Effector CD8-positive, alpha-beta T cell (primary cell): Measurements from ENCODE around the gene TBL1XR1.
"Not testable (repeated sequence)": the region's sequence is repeated elsewhere in the genome, so short reads cannot be mapped to it uniquely, and the experiment has no call there.

ENCODE experiments used
- DNase-seq: peaks from one replicate; lab custom pipeline; 2025; lab: John Stamatoyannopoulos, UW

TBL1XR1 gene

DNA sequence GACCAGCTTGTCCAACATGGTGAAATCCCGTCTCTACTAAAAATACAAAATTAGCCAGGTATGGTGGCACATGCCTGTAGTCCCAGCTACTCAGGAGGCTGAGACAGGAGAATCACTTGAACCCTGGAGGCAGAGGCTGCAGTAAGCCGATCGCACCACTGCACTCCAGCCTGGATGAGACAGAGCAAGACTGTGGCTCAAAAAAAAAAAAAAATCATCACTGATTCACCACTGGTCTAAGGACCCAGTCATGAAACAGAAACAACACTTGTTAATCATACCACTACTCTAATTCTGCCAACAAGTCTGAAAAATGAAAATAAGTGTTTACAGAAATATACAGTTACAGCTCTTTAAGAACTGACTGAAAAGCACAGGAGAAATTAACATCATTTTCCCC lies 12.7 kb downstream of the TBL1XR1 start:
- not testable (repeated sequence) for DNase-seq

DNA sequence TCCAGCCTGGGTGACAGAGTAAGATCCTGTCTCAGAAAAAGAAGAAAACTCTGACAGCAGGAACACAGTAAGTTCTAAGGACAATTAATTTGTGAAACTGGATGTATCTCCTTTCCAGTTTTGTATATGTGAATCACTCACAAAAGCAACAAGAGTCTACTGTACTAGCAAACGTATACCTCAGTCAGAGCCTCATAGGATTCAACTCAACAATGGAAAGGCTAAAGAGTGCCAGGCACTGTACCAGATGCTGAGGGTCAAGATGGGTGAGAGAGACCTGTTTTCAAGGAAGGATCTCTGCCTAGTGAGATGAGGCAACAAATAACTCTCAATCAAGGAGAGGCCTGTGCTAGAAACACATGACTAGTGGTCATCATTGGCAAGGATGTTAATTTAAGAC lies 14.9 kb downstream of the TBL1XR1 start:
- no peak for DNase-seq

DNA sequence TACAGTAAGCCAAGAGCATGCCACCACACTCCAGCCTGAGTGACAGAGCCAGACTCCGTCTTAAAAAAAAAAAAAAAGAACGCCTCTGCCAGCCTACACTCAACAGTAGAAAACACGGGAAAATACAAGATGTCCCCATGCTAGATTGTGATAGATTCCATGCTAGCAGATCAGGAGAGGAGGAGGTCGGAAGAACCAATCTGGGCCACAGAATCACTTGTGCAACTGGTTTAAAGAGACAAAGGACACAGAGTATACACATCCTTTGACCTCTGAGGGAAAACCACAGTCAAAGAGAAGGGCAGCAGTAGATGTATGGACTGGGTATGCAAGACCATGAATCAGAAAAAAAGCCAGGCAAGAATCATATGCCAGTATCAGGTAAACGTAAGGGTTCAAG lies 15.9 kb downstream of the TBL1XR1 start:
- no peak for DNase-seq

DNA sequence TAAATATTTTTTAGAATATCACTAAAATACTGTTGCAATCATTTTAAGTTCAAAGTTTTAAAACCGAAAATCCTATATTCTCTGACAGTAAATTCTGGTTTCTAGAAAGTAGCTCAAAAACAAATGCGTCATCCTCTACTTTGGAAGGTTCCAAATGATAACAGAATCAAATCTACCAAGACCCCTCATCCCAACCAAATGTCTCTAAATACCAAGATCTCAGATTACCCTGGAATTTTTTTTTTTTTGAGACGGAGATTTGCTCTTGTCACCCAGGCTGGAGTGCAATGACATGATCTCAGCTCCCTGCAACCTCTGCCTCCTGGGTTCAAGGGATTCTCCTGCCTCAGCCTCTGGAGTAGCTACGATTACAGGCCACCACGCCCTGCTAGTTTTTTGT lies 16.8 kb downstream of the TBL1XR1 start:
- DNase-seq = no peak

DNA sequence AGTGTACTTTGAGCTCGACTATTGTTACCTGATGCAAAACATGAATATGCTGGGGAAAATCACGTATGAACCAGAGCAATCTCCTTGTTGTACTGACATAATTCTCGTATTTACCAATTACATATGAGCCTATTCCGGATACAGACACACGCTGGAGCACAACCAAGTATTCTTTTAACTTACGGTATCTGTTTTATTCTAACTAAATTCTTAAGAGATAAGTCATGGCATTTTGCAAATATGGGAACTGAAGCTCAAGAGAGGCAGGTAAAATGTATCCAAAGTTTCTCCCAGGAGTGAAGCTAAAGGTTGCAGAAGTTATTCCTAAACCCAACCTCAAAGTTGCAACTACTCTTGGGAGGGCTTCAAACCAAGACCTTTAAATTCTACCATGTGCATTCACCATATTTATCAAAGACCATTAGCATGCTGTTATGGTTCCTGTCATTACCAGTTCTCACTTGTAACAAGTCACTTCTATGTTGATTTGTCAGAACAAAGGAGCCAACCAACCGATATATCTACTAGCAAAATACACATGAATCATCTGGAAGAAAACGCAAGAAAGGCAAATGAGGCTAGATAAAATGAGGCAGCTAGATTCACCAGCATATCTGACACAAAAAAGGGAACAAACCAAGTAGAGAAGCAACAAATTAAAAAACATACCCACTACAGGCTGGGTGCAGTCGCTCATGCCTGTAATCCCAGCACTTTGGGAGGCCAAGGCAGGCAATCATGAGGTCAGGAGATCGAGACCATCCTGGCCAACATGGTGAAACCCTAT lies 17.8 kb downstream of the TBL1XR1 start:
- no peak for DNase-seq

DNA sequence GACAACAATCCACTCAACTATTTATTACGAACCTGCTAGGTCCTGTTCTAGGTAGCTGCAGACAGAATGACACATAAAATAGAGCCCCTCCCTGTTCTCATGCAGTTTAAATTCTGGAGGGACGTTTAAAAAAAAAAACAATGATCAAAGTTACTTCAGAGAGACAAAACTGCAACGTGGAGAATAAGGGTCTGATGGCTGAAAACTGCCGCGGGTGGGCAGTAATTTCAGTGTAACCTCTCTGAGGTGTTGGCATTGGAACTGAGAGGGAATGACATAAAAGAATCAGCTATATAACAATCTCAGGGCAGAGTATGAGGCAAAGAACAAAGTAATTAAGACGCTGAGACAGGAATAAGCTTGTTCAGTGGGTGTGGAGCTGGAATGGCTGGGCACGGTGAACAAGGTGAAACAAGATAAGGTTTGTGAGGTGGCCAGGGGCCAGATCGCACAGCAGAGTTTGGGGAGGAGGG lies 19.5 kb downstream of the TBL1XR1 start:
- no peak for DNase-seq

DNA sequence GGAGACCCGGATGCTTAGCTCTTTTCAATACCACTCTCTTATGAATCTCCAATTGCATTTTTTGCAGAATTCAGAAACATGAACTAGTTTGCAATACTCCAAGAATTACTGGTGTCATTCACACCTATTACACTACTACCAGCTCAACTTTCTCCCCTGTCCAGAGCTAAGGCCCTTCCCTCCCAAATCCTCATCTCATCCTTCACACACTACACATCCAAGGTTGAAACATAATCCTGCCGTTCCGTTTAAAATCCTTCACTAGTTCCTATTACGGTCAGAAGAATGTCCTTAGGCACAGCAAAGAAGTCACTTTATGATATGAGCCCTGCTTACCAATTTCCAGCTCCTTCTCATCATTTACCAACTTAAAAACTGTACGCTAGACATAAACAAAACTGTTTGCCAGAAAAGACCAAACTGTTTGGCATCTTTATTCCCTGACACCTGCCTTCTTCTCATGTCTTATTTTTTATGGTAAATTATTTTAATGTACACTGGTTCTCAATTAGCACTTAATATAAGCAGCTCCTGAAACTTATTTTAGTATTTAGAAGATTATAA lies 22.6 kb downstream of the TBL1XR1 start:
- no peak for DNase-seq

DNA sequence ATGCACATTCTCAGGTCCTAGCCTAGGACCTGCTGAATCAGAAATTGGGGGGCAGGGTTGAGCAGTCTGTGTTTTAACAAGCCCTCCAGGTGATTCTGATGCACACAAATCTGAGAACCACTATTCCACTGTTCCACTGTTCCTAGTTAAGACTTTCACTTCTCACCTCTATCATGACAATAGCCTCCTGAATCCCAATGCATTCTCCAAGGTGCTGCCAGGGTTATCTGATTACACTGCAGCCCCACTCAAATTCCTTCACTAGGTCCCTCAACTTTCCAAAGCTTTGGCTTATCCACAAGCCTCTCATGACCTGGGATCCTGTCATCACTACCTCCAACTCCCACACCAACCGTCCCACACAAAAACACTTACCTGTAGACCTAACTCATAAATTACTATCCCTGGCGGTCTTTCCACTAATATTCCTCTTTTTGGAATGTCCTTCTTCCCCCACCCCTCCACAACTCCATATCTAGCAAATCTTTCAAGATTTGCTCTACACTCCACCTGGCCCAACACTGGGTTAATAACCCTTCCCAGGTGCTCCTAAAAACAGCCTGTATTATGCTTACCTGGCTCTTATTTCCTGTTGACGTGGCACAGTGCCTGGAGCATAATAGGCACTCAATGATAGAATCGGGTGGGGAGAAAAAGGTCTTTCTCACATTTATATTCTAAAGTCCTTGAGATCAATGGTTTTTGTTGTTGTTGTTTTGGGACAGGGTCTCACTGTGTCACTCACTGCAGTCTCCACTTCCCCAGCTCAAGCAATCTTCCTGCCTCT lies 27.2 kb downstream of the TBL1XR1 start:
- DNase-seq = no peak

DNA sequence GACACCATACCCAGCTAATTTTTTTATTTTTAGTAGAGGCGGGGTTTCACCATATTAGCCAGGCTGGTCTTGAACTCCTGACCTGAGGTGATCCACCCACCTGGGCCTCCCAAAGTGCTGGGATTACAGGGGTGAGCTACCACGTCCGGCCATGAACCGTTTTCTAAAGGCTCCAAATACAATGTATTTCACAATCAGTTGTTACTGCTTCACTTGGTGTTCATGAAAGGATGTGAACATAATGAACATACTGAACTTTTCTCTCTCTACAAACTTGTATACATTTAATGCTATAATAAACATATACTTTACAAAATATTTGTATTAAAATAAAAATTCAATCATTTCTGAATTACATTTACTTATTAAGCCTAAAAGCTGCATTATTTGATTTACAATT lies 28.9 kb downstream of the TBL1XR1 start:
- no peak for DNase-seq

DNA sequence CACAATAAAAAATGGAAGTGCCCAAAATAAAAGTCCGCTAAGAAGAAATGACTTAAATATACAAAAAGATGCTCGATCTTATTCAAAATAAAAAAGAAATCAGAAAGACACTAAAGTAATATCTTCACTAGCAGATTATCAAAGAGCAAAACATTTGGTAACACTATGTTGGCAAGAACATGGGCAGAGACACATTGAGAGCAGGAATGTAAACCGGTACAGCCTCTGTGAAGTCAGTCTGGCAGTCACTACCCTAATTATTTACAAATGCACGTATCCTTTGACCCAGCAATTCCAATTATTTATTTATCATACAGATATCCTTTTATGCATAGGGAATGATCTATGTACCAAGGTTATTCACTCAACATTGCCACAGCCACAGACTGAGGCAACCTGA lies 34.5 kb downstream of the TBL1XR1 start:
- DNase-seq = no peak

DNA sequence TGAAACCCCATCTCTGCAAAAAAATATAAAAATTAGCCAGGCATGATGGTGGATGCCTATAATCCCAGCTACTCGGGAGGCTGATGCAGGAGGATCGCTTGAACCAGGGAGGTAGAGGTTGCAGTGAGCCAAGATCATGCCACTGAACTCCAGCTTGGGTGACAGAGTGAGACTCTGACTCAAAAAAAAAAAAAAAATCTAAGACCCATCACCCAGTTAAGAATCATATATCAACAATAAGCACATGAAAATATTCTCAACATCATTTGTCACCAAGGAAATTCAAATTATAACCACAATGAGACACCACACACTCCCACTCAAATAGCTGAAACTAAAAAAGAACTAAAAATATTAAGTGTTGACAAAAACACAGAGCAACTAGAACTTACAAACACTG lies 35.7 kb downstream of the TBL1XR1 start:
- DNase-seq = not testable (repeated sequence)

DNA sequence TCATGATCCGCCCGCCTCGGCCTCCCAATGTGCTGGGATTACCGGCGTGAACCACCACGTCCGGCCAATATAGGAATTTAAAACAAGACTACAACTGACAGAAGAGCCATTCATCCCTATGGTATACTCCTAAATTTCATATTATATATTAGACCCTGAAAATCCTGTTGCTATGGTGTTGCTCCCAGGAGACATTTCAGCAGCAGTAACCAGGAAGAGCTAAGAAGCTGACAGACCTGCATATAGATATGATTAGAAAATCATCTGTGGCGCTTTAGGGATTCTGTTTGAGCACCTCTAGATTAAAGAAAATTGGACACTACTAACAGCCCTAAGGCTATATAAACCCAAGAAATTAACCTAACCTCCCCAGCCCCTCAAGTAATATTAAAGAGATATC lies 38.8 kb downstream of the TBL1XR1 start:
- no peak for DNase-seq

DNA sequence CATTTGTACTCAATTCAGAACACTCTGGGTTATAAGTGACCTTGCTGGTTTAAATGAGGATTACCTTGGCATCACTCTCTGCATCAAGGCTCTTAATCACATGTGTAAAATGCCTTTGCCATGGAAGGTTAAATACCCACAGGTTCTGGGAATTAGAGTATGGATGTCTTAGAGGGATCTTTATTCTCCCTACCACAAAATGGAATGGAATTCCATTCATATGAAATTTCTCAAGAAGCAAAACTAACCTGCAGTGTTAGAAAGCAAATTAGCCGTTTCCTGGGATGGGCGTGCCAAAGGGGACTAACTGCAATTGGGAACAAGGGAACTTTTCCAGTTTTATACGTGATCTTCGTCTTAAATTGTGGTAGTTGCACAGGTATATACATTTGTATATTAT lies 39.8 kb downstream of the TBL1XR1 start:
- no peak for DNase-seq

DNA sequence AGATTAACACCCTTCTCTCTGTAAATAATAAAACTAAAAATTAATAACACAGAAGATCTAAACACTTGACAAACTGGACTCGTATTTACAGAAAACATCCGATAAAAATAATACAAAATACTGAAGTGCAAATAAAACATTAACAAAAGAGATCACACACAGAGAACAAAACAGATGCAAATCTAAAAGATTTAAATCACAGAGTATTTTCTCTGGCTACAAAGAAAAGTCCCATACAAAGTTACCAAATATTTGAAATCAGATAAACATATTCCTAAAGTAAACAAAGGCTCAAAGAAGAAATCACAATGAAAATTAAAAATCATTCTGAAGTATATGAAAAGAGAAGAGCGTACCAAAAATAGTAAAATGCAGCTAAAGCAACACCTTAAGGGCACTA lies 42.5 kb downstream of the TBL1XR1 start:
- DNase-seq = no peak

DNA sequence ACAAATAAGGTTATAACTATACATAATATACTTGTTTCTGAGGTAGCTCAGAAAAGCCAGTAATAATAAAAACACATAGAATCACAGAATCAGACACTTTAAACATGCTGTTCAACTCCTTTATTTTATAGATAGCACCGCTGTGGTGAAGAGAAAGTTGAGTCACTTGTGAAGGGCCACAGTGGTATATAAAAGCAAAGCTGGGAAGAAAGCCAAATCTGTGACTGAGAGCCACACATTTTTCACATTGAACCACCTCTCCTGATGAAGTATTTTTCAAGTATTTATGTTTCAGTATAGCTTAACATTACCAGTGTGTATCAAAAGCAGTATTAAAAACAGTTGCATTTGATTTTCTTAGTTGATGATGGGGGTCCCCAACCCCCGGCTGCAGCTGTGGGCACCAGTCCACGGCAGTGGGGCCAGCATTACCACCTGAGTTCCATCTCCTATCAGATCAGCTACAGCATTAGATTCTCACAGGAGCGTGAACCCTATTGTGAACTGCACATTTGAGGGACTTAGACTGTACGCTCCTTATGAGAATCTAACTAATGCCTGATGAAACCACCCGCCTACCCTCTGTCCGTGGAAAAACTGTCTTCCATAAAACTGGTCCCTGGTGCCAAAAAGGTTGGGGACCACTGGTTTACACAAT lies 46.2 kb downstream of the TBL1XR1 start:
- no peak for DNase-seq

DNA sequence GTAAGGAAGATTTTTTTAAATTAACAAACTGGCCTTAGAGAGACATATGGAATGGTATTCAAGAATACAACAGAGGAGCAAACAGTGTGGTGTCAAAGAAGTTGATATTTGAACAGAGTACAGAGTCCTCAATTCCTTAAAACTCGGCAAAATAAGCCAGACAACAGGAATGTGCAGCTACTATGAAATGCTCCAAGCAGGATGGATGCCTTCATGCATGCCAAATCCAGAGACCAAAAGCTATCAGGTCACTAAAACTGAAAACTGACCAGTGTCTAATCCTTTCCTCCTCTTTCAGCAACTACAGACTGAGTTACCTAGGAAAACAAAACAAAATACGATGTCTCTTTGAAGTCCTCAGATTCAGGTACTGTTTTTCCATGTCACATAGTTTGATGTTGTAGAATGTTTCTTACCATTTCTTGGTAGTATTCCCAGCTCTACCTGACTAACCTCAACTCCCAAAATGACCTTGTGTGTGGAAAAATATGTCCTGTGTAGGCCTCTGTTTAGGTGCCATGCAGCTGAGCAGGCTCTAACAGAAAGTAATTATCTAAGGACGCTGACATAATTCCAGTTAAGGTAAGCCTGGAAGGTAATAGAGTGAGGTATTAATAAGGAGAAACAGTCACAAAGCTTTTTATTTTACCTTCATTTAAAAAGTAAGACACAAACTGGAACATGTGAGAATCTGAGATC lies 46.9 kb downstream of the TBL1XR1 start:
- no peak for DNase-seq

DNA sequence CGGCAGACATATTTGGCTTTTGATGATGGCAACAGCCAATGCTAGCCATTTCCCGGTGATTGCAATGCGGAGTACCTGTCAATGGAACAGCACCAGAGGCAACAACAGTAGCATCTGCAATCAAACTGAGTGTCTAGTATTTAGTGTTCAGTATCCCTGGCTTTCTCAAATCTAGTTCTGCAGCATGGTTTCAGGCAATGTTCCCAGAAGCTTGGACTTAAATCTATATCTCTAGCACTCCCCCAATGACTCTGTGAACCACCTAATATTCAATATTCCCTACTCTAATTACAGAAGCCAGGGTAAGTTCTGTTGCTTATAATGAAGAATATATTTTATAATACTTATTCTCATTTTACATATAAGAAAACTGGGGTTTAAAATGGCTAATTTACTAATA lies 48.2 kb downstream of the TBL1XR1 start:
- DNase-seq = no peak

DNA sequence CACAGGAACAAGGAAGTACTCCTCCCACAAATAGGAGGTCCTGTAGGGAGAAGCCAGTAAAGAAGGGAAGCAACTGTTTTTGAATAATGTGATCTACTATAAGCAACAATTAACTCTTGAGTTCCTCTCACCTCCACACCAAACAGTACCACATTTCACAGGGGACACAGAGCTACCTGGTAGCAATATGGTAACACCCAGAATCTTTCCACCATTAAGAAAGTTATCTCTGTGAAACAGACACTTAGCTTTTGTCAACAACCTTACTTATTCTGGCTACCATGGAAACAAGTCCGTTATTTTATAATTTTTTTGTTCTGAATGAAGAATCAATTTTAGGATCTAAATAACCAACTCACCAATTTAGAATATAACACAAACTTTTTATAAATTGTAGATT lies 49.5 kb downstream of the TBL1XR1 start:
- DNase-seq = no peak

DNA sequence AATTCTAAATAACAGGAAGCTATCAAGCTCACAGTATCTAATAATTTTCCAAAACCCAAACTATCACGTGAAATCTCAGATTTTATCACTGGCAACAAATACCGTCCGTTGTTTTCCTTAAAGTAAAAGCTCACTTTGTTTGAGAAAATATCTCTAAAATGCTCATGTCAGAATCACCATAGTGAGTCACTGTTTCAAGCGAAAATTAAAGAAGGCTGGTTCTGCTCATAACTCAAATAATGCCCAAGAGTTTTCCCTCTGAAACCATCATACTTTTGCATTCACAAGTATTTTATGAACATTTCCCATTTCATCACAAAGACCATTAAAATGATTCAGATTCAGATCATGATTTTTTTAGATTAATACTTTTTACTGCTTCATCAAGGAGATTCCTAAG lies 50.6 kb downstream of the TBL1XR1 start:
- DNase-seq = no peak

DNA sequence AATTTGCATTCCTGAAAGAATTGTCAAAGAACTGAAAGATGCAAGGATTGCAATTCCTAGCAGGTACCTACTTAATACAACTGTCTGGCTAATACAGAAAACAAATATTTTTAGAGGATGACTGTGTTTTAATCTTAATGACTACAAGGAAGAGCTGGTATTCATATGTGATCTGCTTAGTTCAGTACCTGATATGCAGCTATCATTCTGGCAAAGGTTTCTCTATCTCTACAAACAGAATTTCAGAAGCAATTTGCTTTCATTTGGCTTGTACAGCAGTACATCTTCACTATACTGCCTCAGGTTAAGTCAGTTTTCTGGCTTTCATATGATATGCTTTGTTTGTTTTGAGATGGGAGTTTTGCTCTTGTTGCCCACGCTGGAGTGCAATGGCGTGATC lies 51.3 kb downstream of the TBL1XR1 start:
- no peak for DNase-seq

DNA sequence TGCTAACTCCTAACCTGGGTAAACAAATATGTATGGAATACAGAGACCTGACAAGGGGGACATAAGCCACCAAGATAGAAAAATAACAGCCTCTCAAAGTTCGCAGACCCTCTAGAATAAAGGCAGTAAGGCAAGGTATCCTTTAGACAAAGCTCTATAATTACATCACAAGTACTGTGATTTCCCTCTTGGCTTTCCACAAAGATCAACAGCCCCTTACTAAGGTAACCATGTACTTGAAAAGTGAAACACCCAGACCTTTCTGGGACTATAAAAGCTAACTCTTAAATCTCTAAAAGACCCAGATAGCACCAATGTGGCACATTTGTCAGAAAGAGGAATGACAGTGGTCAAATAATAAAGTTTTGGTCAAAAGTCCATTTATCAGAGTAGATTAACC lies 51.9 kb downstream of the TBL1XR1 start:
- DNase-seq = no peak

DNA sequence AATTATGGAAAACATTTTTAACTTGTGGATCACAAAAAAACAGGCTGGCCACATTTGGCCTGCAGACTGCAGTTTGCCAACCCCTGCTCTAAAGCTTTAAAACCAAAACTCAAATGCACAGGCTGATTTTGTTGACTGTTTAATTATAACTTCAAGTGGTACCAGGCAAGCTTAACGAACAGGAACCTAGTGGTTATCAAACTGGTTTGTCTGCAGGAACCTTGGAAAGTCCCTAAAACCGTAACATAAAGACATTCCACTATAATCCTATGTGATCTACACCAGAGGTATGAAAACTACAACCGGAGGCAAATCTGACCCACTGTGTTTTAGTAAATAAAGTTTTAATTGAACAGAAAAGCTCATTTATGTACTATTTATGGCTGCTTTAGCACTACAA lies 52.4 kb downstream of the TBL1XR1 start:
- no peak for DNase-seq
